GM18498 (cell line): ENCODE measurements around the gene RBMY1J.
"Not testable (repeated sequence)": the region's sequence is repeated elsewhere in the genome, so short reads cannot be mapped to it uniquely, and the experiment has no call there.

Source experiments
- ATAC-seq: cut with Tn5 transposase; IDR thresholded peaks from one replicate; pipeline ENCODE4 v1.9.1; 2021; ENCODE audit warnings: mild to moderate bottlenecking, moderate library complexity; ENCODE audit not compliant: unreplicated experiment

Gene RBMY1J

GRCh38 chrY:22403110-22403509 lies at the start of gene RBMY1J:
Gene RBMY1J (plus strand): TSS chrY:22403410. CDS start chrY:22405448, 2,038 bp downstream.
- not testable (repeated sequence) for ATAC-seq

- no peak for ATAC-seq
Measured at GRCh38 chrY:22367416-22367815, 35.8 kb upstream of the RBMY1J start.

GRCh38 chrY:22370623-22371022 lies 32.6 kb upstream of the RBMY1J start:
- no peak for ATAC-seq

- no peak for ATAC-seq
Measured at GRCh38 chrY:22373494-22373893, 29.7 kb upstream of the RBMY1J start.

- ATAC-seq: not testable (repeated sequence)
Measured at GRCh38 chrY:22444718-22445396, 41.6 kb downstream of the RBMY1J start.

- not testable (repeated sequence) for ATAC-seq
Measured at GRCh38 chrY:22455522-22455921, 52.3 kb downstream of the RBMY1J start.

- not testable (repeated sequence) for ATAC-seq
Measured at GRCh38 chrY:22461962-22462361, 58.8 kb downstream of the RBMY1J start.
